IPS-NIHi11 (cell line): Measurements from ENCODE around the gene OR10H4.
"Not testable (repeated sequence)": the region's sequence is repeated elsewhere in the genome, so short reads cannot be mapped to it uniquely, and the experiment has no call there.

Experiments used
- DNase-seq: peaks from one replicate; pipeline ENCODE4 v3.0.0; 2012; ENCODE audit warnings: mixed read lengths, low spot score

OR10H4 gene, protein sequence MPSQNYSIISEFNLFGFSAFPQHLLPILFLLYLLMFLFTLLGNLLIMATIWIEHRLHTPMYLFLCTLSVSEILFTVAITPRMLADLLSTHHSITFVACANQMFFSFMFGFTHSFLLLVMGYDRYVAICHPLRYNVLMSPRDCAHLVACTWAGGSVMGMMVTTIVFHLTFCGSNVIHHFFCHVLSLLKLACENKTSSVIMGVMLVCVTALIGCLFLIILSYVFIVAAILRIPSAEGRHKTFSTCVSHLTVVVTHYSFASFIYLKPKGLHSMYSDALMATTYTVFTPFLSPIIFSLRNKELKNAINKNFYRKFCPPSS

DNA sequence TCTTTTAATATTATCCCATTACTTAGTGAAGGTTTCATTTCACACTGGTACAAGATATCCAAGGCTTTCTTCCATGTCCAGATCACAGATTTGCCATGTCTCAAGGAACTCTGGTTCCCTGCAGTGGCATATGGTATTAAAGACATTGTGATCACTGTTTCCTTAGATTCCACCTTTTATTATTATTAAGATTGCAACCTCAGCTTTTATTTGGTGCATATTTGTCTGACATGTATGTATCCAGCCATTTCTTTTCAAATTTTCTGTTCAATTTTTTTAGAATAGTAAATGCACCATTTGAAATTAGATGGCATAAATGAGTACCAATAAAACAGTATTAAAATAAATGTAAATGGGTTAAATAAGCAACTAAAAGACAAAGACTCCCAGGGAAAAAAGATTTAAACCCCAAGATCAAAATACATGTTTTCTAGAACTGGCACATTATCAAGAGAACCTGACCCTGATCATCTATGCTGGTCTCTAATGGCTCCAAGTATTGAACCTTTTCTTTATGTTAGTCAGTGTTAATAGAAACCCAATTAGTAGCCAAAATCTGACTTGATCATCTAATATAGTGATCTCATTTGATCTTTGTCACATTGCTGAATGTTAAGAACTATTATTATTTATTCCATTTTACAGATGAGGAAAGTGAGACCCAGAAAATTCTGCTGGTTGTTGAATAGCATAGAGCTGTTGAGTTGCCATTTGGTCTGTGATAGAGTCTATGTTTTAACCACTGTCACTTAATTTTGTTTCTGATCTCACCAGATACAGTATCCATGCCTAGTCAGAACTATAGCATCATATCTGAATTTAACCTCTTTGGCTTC is at the start of gene OR10H4:
OR10H4 (plus strand) TSS at position 786 of the 836 bp plus-strand sequence; CDS start at position 786, 0 bp downstream.
- no peak for DNase-seq

DNA sequence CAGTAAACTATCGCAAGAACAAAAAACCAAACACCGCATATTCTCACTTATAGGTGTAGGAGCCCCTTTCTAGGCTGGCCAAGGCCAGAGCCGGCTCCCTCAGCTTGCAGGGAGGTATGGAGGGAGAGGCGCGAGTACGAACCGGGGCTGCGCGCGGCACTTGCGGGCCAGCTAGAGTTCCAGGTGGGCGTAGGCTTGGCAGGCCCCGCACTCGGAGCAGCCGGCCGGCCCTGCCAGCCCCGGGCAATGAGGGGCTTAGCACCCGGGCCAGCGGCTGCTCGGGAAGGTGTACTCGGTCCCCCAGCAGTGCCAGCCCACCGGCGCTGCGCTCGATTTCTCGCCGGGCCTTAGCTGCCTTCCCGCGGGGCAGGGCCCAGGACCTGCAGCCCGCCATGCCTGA is 49.2 kb upstream of the OR10H4 start:
- not testable (repeated sequence) for DNase-seq

GRCh38 chr19:15900032-15900431 is 48.8 kb upstream of the OR10H4 start:
- not testable (repeated sequence) for DNase-seq

DNA sequence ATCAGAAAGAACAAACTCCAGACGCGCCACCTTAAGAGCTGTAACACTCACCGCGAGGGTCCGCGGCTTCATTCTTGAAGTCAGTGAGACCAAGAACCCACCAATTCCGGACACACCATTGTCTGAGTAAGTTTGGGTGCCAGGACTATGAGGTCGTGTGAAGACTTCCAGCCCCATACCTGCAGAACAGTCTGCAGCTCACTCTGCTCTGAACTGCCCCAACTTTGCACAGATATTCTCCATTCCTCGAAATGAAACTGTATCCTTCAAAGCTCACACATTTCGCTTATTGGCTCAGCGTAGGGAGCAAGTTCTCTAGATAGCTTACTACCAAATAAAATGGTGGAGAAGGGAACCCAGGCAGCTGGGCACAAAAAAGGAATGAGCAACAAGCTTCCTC is 48.3 kb upstream of the OR10H4 start:
- no peak for DNase-seq

DNA sequence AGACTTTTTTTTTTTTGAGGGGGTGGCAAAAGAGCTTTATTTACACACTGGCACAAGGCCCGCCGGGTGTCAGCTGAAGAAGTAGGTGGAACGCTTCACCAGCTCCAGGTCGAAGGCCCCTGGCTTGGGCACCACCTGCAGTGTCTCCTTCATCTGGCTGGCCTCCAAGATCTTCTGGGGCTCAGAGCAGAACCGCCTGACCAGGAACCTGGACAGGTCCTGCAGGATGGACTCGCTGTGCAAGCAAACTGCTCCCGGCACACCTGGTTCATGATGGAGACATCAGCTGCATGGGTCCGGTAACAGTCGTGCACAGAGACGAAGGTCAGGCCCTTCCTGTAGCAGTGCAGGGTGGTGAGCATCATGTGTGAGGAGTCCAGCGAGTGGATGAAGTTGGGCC is 46.6 kb upstream of the OR10H4 start:
- DNase-seq, result no peak

DNA sequence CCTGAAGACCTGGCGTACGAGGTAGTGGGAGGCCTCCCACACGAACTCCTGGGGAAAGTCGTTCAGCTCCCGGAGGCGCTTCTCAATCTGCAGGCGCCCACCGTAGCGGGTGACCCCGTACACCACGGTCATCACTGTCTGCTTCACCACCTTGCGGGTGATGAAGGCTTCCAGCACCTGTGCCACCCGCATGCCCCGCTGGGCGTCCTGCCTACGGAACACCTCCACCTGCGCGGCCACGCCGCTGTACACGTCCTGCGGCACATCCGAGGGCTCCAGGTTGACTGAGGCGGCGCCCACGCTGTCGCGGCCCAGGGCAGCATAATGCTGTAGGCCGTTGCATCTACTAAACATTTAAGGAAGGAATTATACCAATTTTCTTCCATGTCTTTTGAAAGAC is 45.9 kb upstream of the OR10H4 start:
- not testable (repeated sequence) for DNase-seq

GRCh38 chr19:15905026-15905425 is 43.8 kb upstream of the OR10H4 start:
- no peak for DNase-seq

DNA sequence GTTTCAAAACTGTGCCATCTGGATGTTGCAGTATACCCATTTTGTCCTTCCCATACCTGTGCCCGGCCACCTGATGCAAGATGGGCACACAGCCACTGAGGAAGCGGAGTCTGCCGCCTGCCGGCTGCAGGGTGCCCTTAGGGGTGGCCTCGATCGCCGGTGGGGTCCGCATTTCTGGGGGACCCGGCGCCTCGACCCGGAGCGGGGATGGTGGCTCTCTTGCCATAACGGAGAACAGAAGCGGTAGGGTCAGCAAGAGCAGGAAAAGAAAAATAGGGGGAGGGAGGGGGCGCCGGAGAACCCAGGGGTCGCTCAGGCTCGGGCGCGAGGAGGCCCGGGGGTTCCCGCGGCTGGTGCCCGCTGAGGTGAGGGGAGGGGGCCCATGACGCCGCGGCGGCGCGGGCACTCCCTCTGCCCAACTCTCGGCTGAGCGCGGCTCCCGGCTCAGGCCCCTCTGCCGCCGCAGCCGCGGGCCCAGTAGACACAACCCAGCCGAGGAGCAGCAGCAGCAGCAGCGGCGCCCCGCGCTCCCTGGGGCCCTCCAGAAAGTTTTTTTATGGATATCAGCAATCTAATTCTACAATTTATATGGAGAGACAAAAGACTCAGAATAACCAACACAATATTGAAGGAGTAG is 37.1 kb upstream of the OR10H4 start:
- peak; percentile 1 for DNase-seq

- peak; percentile 1 for DNase-seq
Measured at GRCh38 chr19:15913384-15913783, 35.4 kb upstream of the OR10H4 start.

GRCh38 chr19:15913830-15914229 is 35.0 kb upstream of the OR10H4 start:
- DNase-seq, result peak; percentile 1

GRCh38 chr19:15915109-15915508 is 33.7 kb upstream of the OR10H4 start:
- no peak for DNase-seq

GRCh38 chr19:15919243-15919642 is 29.6 kb upstream of the OR10H4 start:
- no peak for DNase-seq

DNA sequence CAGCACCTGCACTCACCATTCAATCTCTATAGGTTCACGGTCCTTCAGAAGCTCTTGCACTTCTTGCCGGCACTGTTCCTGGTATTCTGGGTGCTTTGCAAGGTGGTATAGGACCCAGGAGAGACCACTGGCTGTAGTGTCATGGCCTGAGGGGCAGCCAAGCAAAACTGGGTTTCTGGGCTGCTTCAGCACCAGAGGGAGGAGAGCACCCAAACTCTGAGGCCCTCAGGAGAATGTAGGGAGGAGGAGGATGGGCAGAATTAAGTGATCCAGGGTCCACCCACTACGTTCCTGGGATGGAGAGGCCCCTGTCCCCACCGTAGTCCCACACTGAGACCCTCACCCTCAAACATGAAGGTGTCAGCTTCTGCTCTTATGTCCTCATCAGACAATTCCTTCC is 26.8 kb upstream of the OR10H4 start:
- no peak for DNase-seq

GRCh38 chr19:15923702-15924101 is 25.1 kb upstream of the OR10H4 start:
- no peak for DNase-seq

- no peak for DNase-seq
Measured at GRCh38 chr19:15926484-15926883, 22.3 kb upstream of the OR10H4 start.

DNA sequence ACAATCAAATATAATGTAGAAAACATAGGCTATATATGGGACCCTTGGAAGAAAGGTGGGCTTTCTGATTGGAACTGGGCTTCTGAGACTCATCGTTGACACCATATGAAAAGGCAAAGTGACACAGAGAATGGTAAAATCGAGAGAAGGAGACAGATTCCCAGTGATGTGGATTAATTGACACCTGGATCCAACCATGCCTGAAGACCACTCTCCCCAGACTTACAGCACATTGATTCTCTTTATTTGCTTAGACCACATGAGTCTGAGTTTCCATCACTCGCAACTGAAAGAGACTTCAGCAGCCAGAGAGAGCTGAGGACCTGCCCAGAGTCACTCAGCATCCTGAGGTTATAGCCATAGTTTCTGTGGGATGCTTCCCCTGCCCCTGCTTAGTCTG is 20.5 kb upstream of the OR10H4 start:
- no peak for DNase-seq

DNA sequence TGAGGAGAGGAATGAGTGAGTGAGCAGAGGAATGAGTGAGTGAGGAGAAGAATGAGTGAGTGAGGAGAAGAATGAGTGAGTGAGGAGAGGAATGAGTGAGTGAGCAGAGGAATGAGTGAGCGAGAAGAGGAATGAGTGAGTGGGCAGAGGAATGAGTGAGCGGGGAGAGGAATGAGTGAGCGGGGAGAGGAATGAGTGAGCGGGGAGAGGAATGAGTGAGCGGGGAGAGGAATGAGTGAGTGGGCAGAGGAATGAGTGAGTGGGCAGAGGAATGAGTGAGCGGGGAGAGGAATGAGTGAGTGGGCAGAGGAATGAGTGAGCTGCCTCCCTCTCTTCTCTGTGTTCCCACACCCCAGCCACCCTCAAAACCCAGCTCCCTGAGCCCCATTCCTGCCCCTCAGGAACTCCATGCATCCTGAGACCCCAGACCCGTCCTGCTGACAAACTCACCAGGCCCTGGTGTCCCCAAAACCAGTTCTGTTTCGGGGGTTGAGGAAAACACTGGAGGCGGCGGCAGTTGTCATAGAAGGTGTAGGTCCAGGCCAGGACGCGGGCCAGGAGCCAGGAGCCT is 15.0 kb upstream of the OR10H4 start:
- not testable (repeated sequence) for DNase-seq

- DNase-seq, result peak; percentile 42
Measured at GRCh38 chr19:15934332-15935078, 14.3 kb upstream of the OR10H4 start, which contains the start of gene CYP4F11. Gene CYP4F11 (minus strand): TSS chr19:15934529. CDS start chr19:15934408, 121 bp downstream.

- DNase-seq, result peak; percentile 13
Measured at GRCh38 chr19:15935167-15935702, 13.6 kb upstream of the OR10H4 start.

- no peak for DNase-seq
Measured at GRCh38 chr19:15936173-15936572, 12.6 kb upstream of the OR10H4 start.

GRCh38 chr19:15936950-15937349 is 11.9 kb upstream of the OR10H4 start:
- DNase-seq, result no peak
